H9 (cell line): ENCODE measurements around the gene RMI2. TPM values are rescaled to one million over a fixed set of nuclear protein-coding genes. Genes with fewer than 3 reads are reported as not detected.

Source experiments
- DNase-seq: peaks from one replicate; pipeline ENCODE4 v3.0.0-alpha.2; 2017
- H2AFZ ChIP-seq: one replicate; pipeline ENCODE4 v1.6.1; 2013; ENCODE audit warnings: mild to moderate bottlenecking, low read length, control low read depth, moderate library complexity
- H2AK5ac ChIP-seq: 2 replicates; pipeline ENCODE4 v1.6.1; 2013; ENCODE audit warnings: low read length, control low read depth, mixed read lengths; ENCODE audit not compliant: insufficient read length
- H2BK120ac ChIP-seq: one replicate; pipeline ENCODE4 v1.6.1; 2013; ENCODE audit warnings: low read depth, mild to moderate bottlenecking, low read length, control low read depth, inconsistent platforms; ENCODE audit not compliant: poor library complexity, severe bottlenecking
- H2BK12ac ChIP-seq: 2 replicates; pipeline ENCODE4 v1.6.1; 2013; ENCODE audit warnings: low read length, control low read depth, mixed read lengths, low read depth; ENCODE audit not compliant: insufficient read length
- H2BK15ac ChIP-seq: 2 replicates; pipeline ENCODE4 v1.6.1; 2013; ENCODE audit warnings: low read depth, low read length, control low read depth
- H2BK20ac ChIP-seq: one replicate; pipeline ENCODE4 v1.6.1; 2013; ENCODE audit warnings: low read depth, mild to moderate bottlenecking, low read length, control low read depth, inconsistent platforms; ENCODE audit not compliant: poor library complexity, severe bottlenecking
- H2BK5ac ChIP-seq: 2 replicates; pipeline ENCODE4 v1.6.1; 2013; ENCODE audit warnings: low read length, control low read depth, mixed read lengths; ENCODE audit not compliant: insufficient read length
- H3K14ac ChIP-seq: 2 replicates; pipeline ENCODE4 v1.6.1; 2013; ENCODE audit warnings: low read length, control low read depth; ENCODE audit not compliant: insufficient read depth
- H3K18ac ChIP-seq: 2 replicates; pipeline ENCODE4 v1.6.1; 2013; ENCODE audit warnings: low read depth, mild to moderate bottlenecking, mixed read lengths, low read length, control low read depth; ENCODE audit not compliant: insufficient read length
- H3K23ac ChIP-seq: 2 replicates; pipeline ENCODE4 v1.6.1; 2013; ENCODE audit warnings: low read length, control low read depth, mixed read lengths, low read depth; ENCODE audit not compliant: insufficient read length
- H3K23me2 ChIP-seq: 2 replicates; pipeline ENCODE4 v1.6.1; 2013; ENCODE audit warnings: low read depth, mild to moderate bottlenecking, mixed read lengths, low read length, control low read depth; ENCODE audit not compliant: insufficient read length, poor library complexity, severe bottlenecking
- H3K27ac ChIP-seq: 2 replicates; pipeline ENCODE4 v1.5.1; 2013; ENCODE audit warnings: low read length, control low read depth, mixed read lengths, low read depth; ENCODE audit not compliant: insufficient read length
- H3K27me3 ChIP-seq: 2 replicates; pipeline ENCODE4 v1.6.1; 2013; ENCODE audit warnings: low read length, control low read depth, inconsistent platforms; ENCODE audit not compliant: insufficient read depth
- H3K4ac ChIP-seq: 2 replicates; pipeline ENCODE4 v1.6.1; 2013; ENCODE audit warnings: low read depth, mild to moderate bottlenecking, control low read depth, inconsistent platforms, low read length, moderate library complexity
- H3K4me1 ChIP-seq: 2 replicates; pipeline ENCODE4 v1.6.1; 2013; ENCODE audit warnings: low read length, control low read depth, inconsistent platforms; ENCODE audit not compliant: insufficient read depth
- H3K4me2 ChIP-seq: 2 replicates; pipeline ENCODE4 v1.6.1; 2013; ENCODE audit warnings: low read length, control low read depth, mixed read lengths; ENCODE audit not compliant: insufficient read length, insufficient read depth
- H3K56ac ChIP-seq: 2 replicates; pipeline ENCODE4 v1.6.1; 2013; ENCODE audit warnings: low read depth, mild to moderate bottlenecking, mixed read lengths, low read length, control low read depth; ENCODE audit not compliant: insufficient read length
- H3K79me1 ChIP-seq: 2 replicates; pipeline ENCODE4 v1.6.1; 2013; ENCODE audit warnings: low read depth, mild to moderate bottlenecking, moderate library complexity, low read length, control low read depth, inconsistent platforms; ENCODE audit not compliant: insufficient read depth, poor library complexity, severe bottlenecking
- H3K79me2 ChIP-seq: 2 replicates; pipeline ENCODE4 v1.6.1; 2013; ENCODE audit warnings: low read length, control low read depth, inconsistent platforms; ENCODE audit not compliant: insufficient read depth
- H3K9ac ChIP-seq: 2 replicates; pipeline ENCODE4 v1.6.1; 2013; ENCODE audit warnings: low read length, control low read depth, mixed read lengths; ENCODE audit not compliant: insufficient read length; ENCODE audit errors: extremely low read depth
- H3K9me3 ChIP-seq: one replicate; pipeline ENCODE4 v1.6.1; 2013; ENCODE audit warnings: low read depth, low read length, inconsistent platforms; ENCODE audit not compliant: control insufficient read depth
- H3T11ph ChIP-seq: one replicate; pipeline ENCODE4 v1.6.1; 2013; ENCODE audit warnings: mild to moderate bottlenecking, low read length, control low read depth, inconsistent platforms
- H4K20me1 ChIP-seq: one replicate; pipeline ENCODE4 v1.6.1; 2013; ENCODE audit not compliant: control insufficient read depth, insufficient read length, insufficient read depth
- H4K5ac ChIP-seq: 2 replicates; pipeline ENCODE4 v1.6.1; 2013; ENCODE audit warnings: low read depth, mild to moderate bottlenecking, mixed read lengths, low read length, control low read depth; ENCODE audit not compliant: insufficient read length
- H4K8ac ChIP-seq: replicated peaks from 2 replicates; pipeline ENCODE4 v1.6.1; 2013; ENCODE audit warnings: low read length, control low read depth, mixed read lengths, low read depth; ENCODE audit not compliant: insufficient read length
- H4K91ac ChIP-seq: 2 replicates; pipeline ENCODE4 v1.6.1; 2013; ENCODE audit warnings: low read depth, mild to moderate bottlenecking, moderate library complexity, mixed read lengths, low read length, control low read depth; ENCODE audit not compliant: insufficient read length
- H3K27ac Mint-ChIP-seq, 3 experiments: 2 replicates in 2 of 3; 3 replicates in 1 of 3; pipeline ENCODE4 v1.8.0; 2020 to 2021; ENCODE audit warnings: mixed read lengths in 3 of 3, mild to moderate bottlenecking in 1 of 3, moderate library complexity in 1 of 3
- H3K27me3 Mint-ChIP-seq: 2 replicates; pipeline ENCODE4 v1.8.0; 2021; ENCODE audit warnings: low read depth, mild to moderate bottlenecking, moderate library complexity, mixed read lengths
- H3K36me3 Mint-ChIP-seq, 3 experiments: 2 replicates in 2 of 3; 3 replicates in 1 of 3; pipeline ENCODE4 v1.8.0; 2020 to 2021; ENCODE audit warnings: low read depth in 3 of 3, mixed read lengths in 3 of 3; ENCODE audit not compliant: insufficient read depth in 1 of 3
- H3K4me1 Mint-ChIP-seq, 2 experiments: 2 replicates each; pipeline ENCODE4 v1.8.0; 2020; ENCODE audit warnings: mixed read lengths in 2 of 2
- H3K4me3 Mint-ChIP-seq, 2 experiments: 2 replicates in 1 of 2; 3 replicates in 1 of 2; pipeline ENCODE4 v1.8.0; 2020 to 2021; ENCODE audit warnings: mild to moderate bottlenecking in 2 of 2, mixed read lengths in 2 of 2, moderate library complexity in 1 of 2
- H3K9me3 Mint-ChIP-seq, 2 experiments: 2 replicates in 1 of 2; 3 replicates in 1 of 2; pipeline ENCODE4 v1.8.0; 2020; ENCODE audit warnings: mild to moderate bottlenecking in 2 of 2, mixed read lengths in 2 of 2, moderate library complexity in 1 of 2
- CTCF ChIP-seq: fragments of 200-600 bp; sonication (generic); conservative IDR thresholded peaks from 3 replicates; pipeline ENCODE4 v1.8.0; 2021; ENCODE audit warnings: antibody characterized with exemption, mild to moderate bottlenecking
- WGBS: extraction: QIAGEN DNeasy Blood & Tissue Kit; methylation state at CpG from one replicate; pipeline ENCODE4 v1.1.7; 2013; ENCODE audit warnings: missing lambda C conversion rate, low lambda C conversion rate, mixed read lengths; ENCODE audit not compliant: insufficient read length; ENCODE audit errors: extremely low coverage; 5-methylcytosine and 5-hydroxymethylcytosine counted together
- total RNA-seq: library from RNA; stranded (reverse); gene quantifications from 2 replicates; pipeline ENCODE4 v1.2.1, GENCODE V29; 2021

The RMI2 gene
- total RNA-seq, 1 experiment from 2014 or later, result 57.6 TPM

DNA sequence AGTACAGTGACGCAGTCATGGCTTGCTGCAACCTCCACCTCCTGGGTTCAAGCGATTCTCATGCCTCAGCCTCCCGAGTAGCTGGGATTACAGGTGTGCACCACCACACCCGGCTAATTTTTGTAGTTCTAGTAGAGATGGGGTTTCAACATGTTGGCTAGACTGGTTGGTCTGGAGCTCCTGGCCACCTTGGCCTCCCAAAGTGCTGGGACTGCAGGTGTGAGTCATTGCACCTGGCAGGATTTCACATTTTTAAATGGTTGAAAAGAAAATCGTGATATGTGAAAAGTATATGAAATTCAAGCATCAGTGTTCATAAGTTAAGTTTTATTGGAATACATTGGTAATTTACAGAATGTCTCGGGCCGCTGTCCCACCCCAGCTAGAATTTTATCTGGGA, 2.6 kb downstream of the RMI2 start:
- no peak overlapping the region for H3K4me3 Mint-ChIP-seq
- H2AK5ac ChIP-seq, result no peak overlapping the region
- H3K23ac ChIP-seq, result no peak overlapping the region
- no peak overlapping the region for H2BK20ac ChIP-seq
- H4K91ac ChIP-seq, result no peak overlapping the region
- no peak overlapping the region for H4K5ac ChIP-seq
- no peaks in the 10 kb centered on the region for H3K27me3 ChIP-seq
- H4K8ac ChIP-seq, result no peak overlapping the region
- H3K79me2 ChIP-seq, result peaks cover 22% of the 10 kb centered on the region; the same call in 1 of the 2 replicates
- no peak overlapping the region for H3K27ac ChIP-seq
- no peak overlapping the region for H2BK5ac ChIP-seq
- H3K23me2 ChIP-seq, result peaks cover 3% of the 10 kb centered on the region
- H3K4ac ChIP-seq, result no peak overlapping the region
- peaks cover 9% of the 10 kb centered on the region; the same call in 1 of the 2 replicates for H3K4me1 ChIP-seq
- H3K79me1 ChIP-seq, result peaks cover 3% of the 10 kb centered on the region
- no peak for TF ChIP-seq CTCF
- 100% methylated on average over 1 of the region's 7 CpGs for WGBS
- no peaks in the 10 kb centered on the region for H3K9me3 Mint-ChIP-seq
- H3K9me3 ChIP-seq, result no peaks in the 10 kb centered on the region
- no peaks in the 10 kb centered on the region for H3K27me3 Mint-ChIP-seq
- no peak overlapping the region for H3K18ac ChIP-seq
- no peak overlapping the region for H2BK15ac ChIP-seq
- no peak overlapping the region for H3T11ph ChIP-seq
- H3K4me2 ChIP-seq, result no peak overlapping the region
- DNase-seq, result no peak
- peaks cover 24 to 31% (median 28%) of the 10 kb centered on the region in 3 experiments for H3K36me3 Mint-ChIP-seq
- no peak overlapping the region for H2BK12ac ChIP-seq
- H4K20me1 ChIP-seq, result peaks cover 9% of the 10 kb centered on the region
- H3K14ac ChIP-seq, result no peak overlapping the region
- H3K56ac ChIP-seq, result no peak overlapping the region
- H2BK120ac ChIP-seq, result no peak overlapping the region
- H3K4me1 Mint-ChIP-seq, result peaks cover 41 to 42% of the 10 kb centered on the region in 2 experiments
- H3K9ac ChIP-seq, result no peak overlapping the region
- no peak overlapping the region for H3K27ac Mint-ChIP-seq
- H2AFZ ChIP-seq, result no peak overlapping the region
